Liver (tissue), 3 donors: Measurements from ENCODE around the gene ZNF318.

Source experiments
- ATF3 ChIP-seq: IDR thresholded peaks from 2 replicates; pipeline ENCODE4 v1.6.1; 2016; ENCODE audit warnings: antibody characterized with exemption
- CTCF ChIP-seq: fragments of 150-350 bp; IDR thresholded peaks from 2 replicates; pipeline ENCODE4 v1.5.1; 2017; ENCODE audit warnings: improper control_type of control experiment, low read depth, low read length; ENCODE audit not compliant: missing input control
- EGR1 ChIP-seq, 2 donors: IDR thresholded peaks; 2 replicates each; pipeline ENCODE4 v1.6.1; 2016 to 2018; ENCODE audit warnings: antibody characterized with exemption in 2 of 2, low read depth in 2 of 2
- GABPA ChIP-seq, 2 donors: IDR thresholded peaks in 1 of 2; conservative IDR thresholded peaks in 1 of 2; 2 replicates each; pipeline ENCODE4 v1.6.1; 2016; ENCODE audit warnings: antibody characterized with exemption in 2 of 2, mild to moderate bottlenecking in 1 of 2, moderate library complexity in 1 of 2
- MAX ChIP-seq: IDR thresholded peaks from 2 replicates; pipeline ENCODE4 v1.6.1; 2016; ENCODE audit warnings: antibody characterized with exemption
- RAD21 ChIP-seq, 2 donors: IDR thresholded peaks; 2 replicates each; pipeline ENCODE4 v1.6.1; 2016; ENCODE audit warnings: antibody characterized with exemption in 2 of 2, mild to moderate bottlenecking in 2 of 2
- SP1 ChIP-seq: IDR thresholded peaks from 2 replicates; pipeline ENCODE4 v1.6.1; 2018; ENCODE audit warnings: antibody characterized with exemption, mild to moderate bottlenecking
- TAF1 ChIP-seq: conservative IDR thresholded peaks from 2 replicates; pipeline ENCODE4 v1.6.1; 2016; ENCODE audit warnings: antibody characterized with exemption, mild to moderate bottlenecking
- YY1 ChIP-seq: IDR thresholded peaks from 2 replicates; pipeline ENCODE4 v1.6.1; 2016; ENCODE audit warnings: antibody characterized with exemption, mild to moderate bottlenecking
- donor health status: healthy.
- donor health status: healthy.

GRCh38 chr6:43377710-43378229 is 8.3 kb upstream of the ZNF318 start:
- TF ChIP-seq GABPA (IDR thresholded peaks at IDR 0.05 in 1 of 2, conservative IDR thresholded peaks at IDR 0.05 in 1 of 2) (no peak), CTCF (no peak), MAX (no peak), TAF1 (no peak), EGR1 (IDR thresholded peaks at IDR 0.05; ENCODE audit: low read depth in 2 of 2) (no peak), SP1 (no peak), YY1 (no peak), RAD21 (IDR thresholded peaks at IDR 0.05) (no peak), ATF3 (no peak)
